ENCODE measurements around the gene NR6A1.

The NR6A1 gene

DNA sequence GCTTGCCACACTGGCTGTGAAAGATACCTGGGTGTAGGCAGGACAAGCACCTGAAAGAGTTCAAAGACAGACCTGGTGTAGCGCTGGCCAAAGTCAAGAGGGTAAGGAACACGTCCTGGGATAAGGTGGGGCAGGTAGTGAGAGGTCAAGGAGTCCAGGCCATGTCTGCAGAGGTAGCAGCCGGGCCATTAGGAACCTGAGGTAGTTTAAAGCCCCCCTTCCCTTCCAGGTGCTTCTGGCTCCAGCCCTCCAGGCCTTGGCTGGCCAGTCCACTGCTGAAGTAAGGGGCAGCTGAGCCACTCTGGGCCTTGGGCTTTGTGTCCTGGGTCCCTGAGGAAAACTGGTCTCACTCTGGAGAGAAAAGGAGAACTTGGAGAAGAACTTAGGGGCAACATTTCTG, 250.0 kb downstream of the NR6A1 start:
- H2AFZ ChIP-seq (ENCODE audit: low read depth, low read length, severe bottlenecking): no peak overlapping the region
- no peaks in the 10 kb centered on the region for H3K9me2 ChIP-seq (replicated peaks; ENCODE audit: insufficient read depth, low read length)
- H3K9me3 ChIP-seq (ENCODE audit: insufficient read depth, low read length): no peaks in the 10 kb centered on the region
- TF ChIP-seq, protein P1, sequence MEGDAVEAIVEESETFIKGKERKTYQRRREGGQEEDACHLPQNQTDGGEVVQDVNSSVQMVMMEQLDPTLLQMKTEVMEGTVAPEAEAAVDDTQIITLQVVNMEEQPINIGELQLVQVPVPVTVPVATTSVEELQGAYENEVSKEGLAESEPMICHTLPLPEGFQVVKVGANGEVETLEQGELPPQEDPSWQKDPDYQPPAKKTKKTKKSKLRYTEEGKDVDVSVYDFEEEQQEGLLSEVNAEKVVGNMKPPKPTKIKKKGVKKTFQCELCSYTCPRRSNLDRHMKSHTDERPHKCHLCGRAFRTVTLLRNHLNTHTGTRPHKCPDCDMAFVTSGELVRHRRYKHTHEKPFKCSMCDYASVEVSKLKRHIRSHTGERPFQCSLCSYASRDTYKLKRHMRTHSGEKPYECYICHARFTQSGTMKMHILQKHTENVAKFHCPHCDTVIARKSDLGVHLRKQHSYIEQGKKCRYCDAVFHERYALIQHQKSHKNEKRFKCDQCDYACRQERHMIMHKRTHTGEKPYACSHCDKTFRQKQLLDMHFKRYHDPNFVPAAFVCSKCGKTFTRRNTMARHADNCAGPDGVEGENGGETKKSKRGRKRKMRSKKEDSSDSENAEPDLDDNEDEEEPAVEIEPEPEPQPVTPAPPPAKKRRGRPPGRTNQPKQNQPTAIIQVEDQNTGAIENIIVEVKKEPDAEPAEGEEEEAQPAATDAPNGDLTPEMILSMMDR (IDR thresholded peaks at IDR 0.05; ENCODE audit: insufficient read depth, low read length, poor library complexity, severe bottlenecking): no peak
- no peak for TF ChIP-seq EZH2phosphoT487 (conservative IDR thresholded peaks at IDR 0.05; ENCODE audit: low read length)
- H3K4me3 ChIP-seq (ENCODE audit: insufficient read depth, low read length, poor library complexity, severe bottlenecking): no peak overlapping the region
- no peaks in the 10 kb centered on the region for H3K79me2 ChIP-seq (ENCODE audit: insufficient read depth, low read length)
- H3K9ac ChIP-seq (ENCODE audit: low read length): no peak overlapping the region
- no peaks in the 10 kb centered on the region for H3K27me3 ChIP-seq (ENCODE audit: low read length)
- no peak overlapping the region for H3K27ac ChIP-seq (ENCODE audit: low read depth, low read length)
- H3F3A ChIP-seq (ENCODE audit: insufficient read depth): no peaks in the 10 kb centered on the region
- no peak overlapping the region for H3K4me2 ChIP-seq (ENCODE audit: low read depth, low read length, poor library complexity, severe bottlenecking)
- H3K36me3 ChIP-seq (ENCODE audit: low read length): no peaks in the 10 kb centered on the region
- H4K20me1 ChIP-seq (ENCODE audit: low read depth, low read length): no peaks in the 10 kb centered on the region

DNA sequence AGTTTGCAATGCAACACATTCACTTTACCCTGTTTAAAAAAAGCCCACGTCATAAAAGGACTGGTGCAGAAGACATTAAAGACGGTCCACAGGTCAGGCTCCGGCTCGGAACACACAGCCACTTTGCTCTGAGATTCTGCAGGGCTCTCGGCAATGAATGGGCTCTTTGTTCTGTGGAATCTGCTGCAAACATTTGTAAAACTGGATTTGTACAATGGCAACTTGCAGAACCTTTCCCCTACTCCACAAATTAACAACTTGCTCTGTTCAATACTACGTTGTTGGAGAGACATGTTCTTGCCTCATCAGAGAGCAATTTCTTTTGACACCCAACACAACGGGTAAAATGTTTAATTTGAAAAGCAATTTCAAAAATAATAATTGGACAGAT, 250.9 kb downstream of the NR6A1 start:
- no peaks in the 10 kb centered on the region for H3K9me2 ChIP-seq (replicated peaks; ENCODE audit: insufficient read depth, low read length)
- H3K4me2 ChIP-seq (ENCODE audit: low read depth, low read length, poor library complexity, severe bottlenecking): no peak overlapping the region
- H3K4me3 ChIP-seq (ENCODE audit: insufficient read depth, low read length, poor library complexity, severe bottlenecking): no peak overlapping the region
- H3K36me3 ChIP-seq (ENCODE audit: low read length): no peaks in the 10 kb centered on the region
- H3F3A ChIP-seq (ENCODE audit: insufficient read depth): no peaks in the 10 kb centered on the region
- no peaks in the 10 kb centered on the region for H3K27me3 ChIP-seq (ENCODE audit: low read length)
- H3K9me3 ChIP-seq (ENCODE audit: insufficient read depth, low read length): no peaks in the 10 kb centered on the region
- no peaks in the 10 kb centered on the region for H3K79me2 ChIP-seq (ENCODE audit: insufficient read depth, low read length)
- H2AFZ ChIP-seq (ENCODE audit: low read depth, low read length, severe bottlenecking): no peak overlapping the region
- no peaks in the 10 kb centered on the region for H4K20me1 ChIP-seq (ENCODE audit: low read depth, low read length)
- no peak overlapping the region for H3K9ac ChIP-seq (ENCODE audit: low read length)
- no peak overlapping the region for H3K27ac ChIP-seq (ENCODE audit: low read depth, low read length)
- TF ChIP-seq EZH2phosphoT487 (conservative IDR thresholded peaks at IDR 0.05; ENCODE audit: low read length): no peak
- TF ChIP-seq, protein P1 (IDR thresholded peaks at IDR 0.05; ENCODE audit: insufficient read depth, low read length, poor library complexity, severe bottlenecking): no peak

DNA sequence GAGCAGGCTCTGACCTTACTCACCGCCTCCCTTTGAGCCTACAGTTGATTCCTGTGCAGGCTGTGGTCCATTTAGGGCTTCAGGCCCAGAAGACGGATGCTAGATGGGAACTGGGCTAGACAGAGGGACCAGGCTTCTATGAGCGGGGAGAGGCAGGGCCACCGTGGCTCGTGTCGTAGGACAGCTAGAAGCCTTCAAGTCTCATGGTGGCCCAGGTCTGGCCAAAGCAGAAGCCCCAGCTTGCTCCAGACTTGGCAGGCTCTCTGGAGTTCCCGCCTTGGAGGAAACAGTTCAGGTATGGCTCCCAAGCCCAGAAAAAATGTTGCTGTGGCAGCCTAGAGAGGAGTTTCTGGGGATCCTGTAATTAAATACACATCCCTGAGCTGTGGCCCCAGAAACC, 253.0 kb downstream of the NR6A1 start:
- Histone ChIP-seq H3K9ac (ENCODE audit: low read length) (no peak overlapping the region), H3K79me2 (ENCODE audit: insufficient read depth, low read length) (no peaks in the 10 kb centered on the region), H3K9me3 (ENCODE audit: insufficient read depth, low read length) (no peaks in the 10 kb centered on the region), H3K27me3 (ENCODE audit: low read length) (no peaks in the 10 kb centered on the region), H4K20me1 (ENCODE audit: low read depth, low read length) (no peaks in the 10 kb centered on the region), H3K4me3 (ENCODE audit: insufficient read depth, low read length, poor library complexity, severe bottlenecking) (no peak overlapping the region), H3F3A (ENCODE audit: insufficient read depth) (no peaks in the 10 kb centered on the region), H3K27ac (ENCODE audit: low read depth, low read length) (no peak overlapping the region), H2AFZ (ENCODE audit: low read depth, low read length, severe bottlenecking) (no peak overlapping the region), H3K9me2 (replicated peaks; ENCODE audit: insufficient read depth, low read length) (no peaks in the 10 kb centered on the region), H3K4me2 (ENCODE audit: low read depth, low read length, poor library complexity, severe bottlenecking) (no peak overlapping the region), H3K36me3 (ENCODE audit: low read length) (no peaks in the 10 kb centered on the region)
- no peak for TF ChIP-seq EZH2phosphoT487 (conservative IDR thresholded peaks at IDR 0.05; ENCODE audit: low read length)
- TF ChIP-seq, protein P1 (IDR thresholded peaks at IDR 0.05; ENCODE audit: insufficient read depth, low read length, poor library complexity, severe bottlenecking): no peak

DNA sequence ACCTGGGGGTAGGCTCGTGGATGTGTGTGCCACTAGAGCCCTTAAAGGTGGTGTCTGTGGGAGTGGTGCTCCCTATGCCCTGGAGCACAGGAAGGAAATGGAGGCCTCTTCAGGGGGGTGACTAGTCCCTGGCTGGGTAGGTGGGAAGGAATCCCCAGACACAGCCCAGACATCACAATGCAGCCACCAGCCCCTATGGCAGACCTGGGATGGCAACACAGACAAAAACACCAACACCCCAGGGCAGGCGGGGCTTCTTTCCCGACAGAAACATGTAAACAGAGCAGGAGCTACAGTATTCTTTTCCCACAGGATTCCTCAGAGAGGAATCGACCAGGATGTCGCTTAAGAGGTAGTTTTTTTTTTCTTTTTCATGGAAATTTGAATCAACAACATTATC, 253.5 kb downstream of the NR6A1 start:
- Histone ChIP-seq H2AFZ (ENCODE audit: low read depth, low read length, severe bottlenecking) (no peak overlapping the region), H3F3A (ENCODE audit: insufficient read depth) (no peaks in the 10 kb centered on the region), H3K9me2 (replicated peaks; ENCODE audit: insufficient read depth, low read length) (no peaks in the 10 kb centered on the region), H3K27ac (ENCODE audit: low read depth, low read length) (no peak overlapping the region), H3K4me3 (ENCODE audit: insufficient read depth, low read length, poor library complexity, severe bottlenecking) (no peak overlapping the region), H3K79me2 (ENCODE audit: insufficient read depth, low read length) (no peaks in the 10 kb centered on the region), H3K4me2 (ENCODE audit: low read depth, low read length, poor library complexity, severe bottlenecking) (no peak overlapping the region), H3K27me3 (ENCODE audit: low read length) (no peaks in the 10 kb centered on the region), H3K36me3 (ENCODE audit: low read length) (no peaks in the 10 kb centered on the region), H4K20me1 (ENCODE audit: low read depth, low read length) (no peaks in the 10 kb centered on the region), H3K9me3 (ENCODE audit: insufficient read depth, low read length) (no peaks in the 10 kb centered on the region), H3K9ac (ENCODE audit: low read length) (no peak overlapping the region)
- TF ChIP-seq, protein P1 (IDR thresholded peaks at IDR 0.05; ENCODE audit: insufficient read depth, low read length, poor library complexity, severe bottlenecking): no peak
